BJ (cell line): Measurements from ENCODE around the gene HTRA2. TPM values are rescaled to one million over a fixed set of nuclear protein-coding genes. Genes with fewer than 3 reads are reported as not detected.

Experiments used
- CTCF ChIA-PET: fragments of 350-600 bp; formaldehyde crosslinking; extraction: SDS; loops from one replicate; lab custom pipeline; 2021; ENCODE audit warnings: antibody characterized with exemption, inconsistent platforms; lab: Yijun Ruan, JAX
- POLR2A ChIA-PET: fragments of 300-600 bp; sonication (Branson Sonifier 250); formaldehyde crosslinking; extraction: SDS; loops from one replicate; lab custom pipeline; 2021; ENCODE audit warnings: antibody characterized with exemption; lab: Charles Lee
- DNase-seq: peaks from one replicate; pipeline ENCODE4 v3.0.0-alpha.2; 2011; ENCODE audit warnings: low read depth
- H3K27me3 ChIP-seq: 2 replicates; pipeline ENCODE4 v1.6.0; 2011; ENCODE audit warnings: low read length; ENCODE audit not compliant: control insufficient read depth, insufficient read depth
- H3K36me3 ChIP-seq: 2 replicates; pipeline ENCODE4 v1.5.1; 2011; ENCODE audit warnings: low read length; ENCODE audit not compliant: control insufficient read depth, insufficient read depth
- H3K4me3 ChIP-seq: 2 replicates; pipeline ENCODE4 v1.5.1; 2011; ENCODE audit warnings: low read depth, mild to moderate bottlenecking, control low read depth, low read length
- CTCF ChIP-seq: IDR thresholded peaks from 2 replicates; pipeline ENCODE4 v1.5.1; 2011; ENCODE audit warnings: low read depth, mild to moderate bottlenecking, control low read depth, inconsistent platforms, low read length, moderate library complexity; ENCODE audit not compliant: insufficient read depth
- polyA plus RNA-seq: library from polyadenylated mRNA; depleted of rRNA; stranded (reverse); fragments of >200 nt; gene quantifications from 2 replicates; pipeline ENCODE4 v1.2.3, GENCODE V29; 2011; rRNA removed

The HTRA2 gene
- polyA plus RNA-seq, 1 experiment, result 36.1 TPM

DNA sequence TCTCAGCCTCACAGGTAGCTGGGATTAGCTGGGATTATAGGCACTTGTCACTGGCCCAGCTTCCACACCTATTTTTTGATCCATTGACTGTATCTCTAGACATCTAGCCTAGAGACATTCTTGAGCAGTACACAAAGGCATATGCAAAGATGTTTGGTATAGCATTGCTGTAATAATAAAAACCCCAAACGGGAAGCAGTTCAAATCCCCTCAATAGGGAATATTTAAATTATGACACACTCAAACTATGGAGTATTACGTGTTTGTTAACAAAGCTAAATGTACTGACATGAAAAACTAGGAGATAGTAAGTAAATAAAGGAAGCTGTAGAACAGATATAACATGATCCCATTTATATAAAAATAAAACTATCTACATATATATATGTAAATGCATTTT, 52.5 kb downstream of the HTRA2 start:
- no peak for TF ChIP-seq CTCF
- Histone ChIP-seq H3K36me3 (no peaks in the 10 kb centered on the region), H3K27me3 (no peaks in the 10 kb centered on the region), H3K4me3 (no peak overlapping the region)
- ChIA-PET POLR2A (no interaction called here), CTCF (interaction anchor here (0.7 to 10.9 kb wide), 4 partner anchors 9 to 99 kb away, joined by 3 to 149 read pairs (median 6); partner anchors contain the start of genes AUP1, CCDC142, HTRA2 and TTC31)
- no peak for DNase-seq

Other genes with a start within 250 kb of the HTRA2 start
- 0.07 and 0.16 TPM in 2 replicates for gene SLC4A5, start 186.5 kb upstream of the HTRA2 start, polyA plus RNA-seq
- gene DCTN1, start 149.6 kb upstream of the HTRA2 start, polyA plus RNA-seq, result 136 and 193 TPM in 2 replicates
- 0.18 and 0.67 TPM in 2 replicates for gene C2orf81, start 108.3 kb upstream of the HTRA2 start, polyA plus RNA-seq
- gene WDR54, start 108.2 kb upstream of the HTRA2 start, polyA plus RNA-seq, result 26.0 and 42.9 TPM in 2 replicates
- 8.3 and 12.4 TPM in 2 replicates for gene RTKN, start 88.0 kb upstream of the HTRA2 start, polyA plus RNA-seq
- 5.6 and 6.4 TPM in 2 replicates for gene INO80B, start 74.8 kb upstream of the HTRA2 start, polyA plus RNA-seq
- gene WBP1, start 71.5 kb upstream of the HTRA2 start, polyA plus RNA-seq, result 55.7 and 92.0 TPM in 2 replicates
- 35.5 and 59.5 TPM in 2 replicates for gene MOGS, start 64.6 kb upstream of the HTRA2 start, polyA plus RNA-seq
- gene MRPL53, start 57.3 kb upstream of the HTRA2 start, polyA plus RNA-seq, result 38.9 and 41.2 TPM in 2 replicates
- gene CCDC142, start 46.9 kb upstream of the HTRA2 start, polyA plus RNA-seq, result 4.5 and 6.2 TPM in 2 replicates
- gene TTC31, start 46.9 kb upstream of the HTRA2 start, polyA plus RNA-seq, result 19.4 and 26.0 TPM in 2 replicates
- gene LBX2, start 30.3 kb upstream of the HTRA2 start, polyA plus RNA-seq, result 0.37 and 0.61 TPM in 2 replicates
- 28.7 and 30.6 TPM in 2 replicates for gene PCGF1, start 22.2 kb upstream of the HTRA2 start, polyA plus RNA-seq
- not detected in 2 replicates for gene TLX2, start 15.5 kb upstream of the HTRA2 start, polyA plus RNA-seq
- gene DQX1, start 3.7 kb upstream of the HTRA2 start, polyA plus RNA-seq, result 0.12 TPM in 1 of 2 replicates, not detected in the other
- 79.5 and 104 TPM in 2 replicates for gene AUP1, start 227 bp upstream of the HTRA2 start, polyA plus RNA-seq
- gene LOXL3, start 24.0 kb downstream of the HTRA2 start, polyA plus RNA-seq, result 95.8 and 130 TPM in 2 replicates
- 19.8 and 28.7 TPM in 2 replicates for gene DOK1, start 24.8 kb downstream of the HTRA2 start, polyA plus RNA-seq
- gene M1AP, start 118.4 kb downstream of the HTRA2 start, polyA plus RNA-seq, result 0.33 and 0.47 TPM in 2 replicates
- 8.4 and 10.2 TPM in 2 replicates for gene SEMA4F, start 124.3 kb downstream of the HTRA2 start, polyA plus RNA-seq